HG02973 (cell line): ENCODE results near the gene POLR2A.

Source experiments
- ATAC-seq: cut with Tn5 transposase; IDR thresholded peaks from one replicate; pipeline ENCODE4 v1.9.1; 2021; ENCODE audit warnings: moderate library complexity; ENCODE audit not compliant: unreplicated experiment

Gene POLR2A

GRCh38 chr17:7502171-7502847 lies 18.1 kb downstream of the POLR2A start:
- ATAC-seq = no peak

GRCh38 chr17:7502987-7503386 lies 18.8 kb downstream of the POLR2A start:
- ATAC-seq = no peak

- no peak for ATAC-seq
Measured at GRCh38 chr17:7503521-7503920, 19.4 kb downstream of the POLR2A start.

GRCh38 chr17:7508145-7508544 lies 24.0 kb downstream of the POLR2A start:
- ATAC-seq = no peak

GRCh38 chr17:7508846-7509245 lies 24.7 kb downstream of the POLR2A start:
- no peak for ATAC-seq

GRCh38 chr17:7509937-7510336 lies 25.8 kb downstream of the POLR2A start:
- no peak for ATAC-seq

GRCh38 chr17:7511108-7511507 lies 26.9 kb downstream of the POLR2A start:
- no peak for ATAC-seq

- ATAC-seq = no peak
Measured at GRCh38 chr17:7512105-7512504, 27.9 kb downstream of the POLR2A start.

GRCh38 chr17:7512824-7513540 lies 28.8 kb downstream of the POLR2A start:
- no peak for ATAC-seq

- no peak for ATAC-seq
Measured at GRCh38 chr17:7513850-7514419, 29.8 kb downstream of the POLR2A start.

- no peak for ATAC-seq
Measured at GRCh38 chr17:7515911-7516610, 31.9 kb downstream of the POLR2A start.

- no peak for ATAC-seq
Measured at GRCh38 chr17:7523033-7523432, 38.9 kb downstream of the POLR2A start.

- no peak for ATAC-seq
Measured at GRCh38 chr17:7528842-7529241, 44.7 kb downstream of the POLR2A start.

GRCh38 chr17:7530023-7530900 lies 46.1 kb downstream of the POLR2A start:
- no peak for ATAC-seq

- no peak for ATAC-seq
Measured at GRCh38 chr17:7538050-7538449, 53.9 kb downstream of the POLR2A start.

GRCh38 chr17:7538891-7539545 lies 54.9 kb downstream of the POLR2A start:
- ATAC-seq = no peak

- ATAC-seq = no peak
Measured at GRCh38 chr17:7541074-7541621, 57.0 kb downstream of the POLR2A start.

- ATAC-seq = no peak
Measured at GRCh38 chr17:7544911-7545310, 60.7 kb downstream of the POLR2A start.

- no peak for ATAC-seq
Measured at GRCh38 chr17:7548585-7549400, 64.6 kb downstream of the POLR2A start, which contains the start of gene TNFSF12. TNFSF12 (plus strand) TSS chr17:7549058; CDS start chr17:7549154, 96 bp downstream.
